H1 (cell line): ENCODE results near the gene ABCF2. TPM values are rescaled to one million over a fixed set of nuclear protein-coding genes. Genes with fewer than 3 reads are reported as not detected.

ENCODE experiments used
- CHD7 ChIP-seq: fragments of 300-600 bp; sonication (generic); IDR thresholded peaks from 2 replicates; pipeline ENCODE4 v1.7.1; 2012; ENCODE audit warnings: low read length, moderate library complexity, mild to moderate bottlenecking, inconsistent platforms; ENCODE audit not compliant: insufficient replicate concordance
- EP300 ChIP-seq, 2 experiments: IDR thresholded peaks; 1 replicate in 1 of 2; 2 replicates in 1 of 2; pipeline ENCODE4 v1.6.1; 2011 to 2012; ENCODE audit warnings: low read depth in 2 of 2, low read length in 2 of 2, mild to moderate bottlenecking in 2 of 2, borderline replicate concordance in 1 of 2, inconsistent platforms in 1 of 2, moderate library complexity in 1 of 2
- HDAC6 ChIP-seq: IDR thresholded peaks from one replicate; pipeline ENCODE4 v1.7.1; 2012; ENCODE audit warnings: low read depth, mild to moderate bottlenecking, inconsistent platforms, low read length, moderate library complexity
- MAX ChIP-seq: IDR thresholded peaks from 2 replicates; pipeline ENCODE4 v1.6.1; 2012; ENCODE audit warnings: inconsistent platforms
- RBBP5 ChIP-seq: IDR thresholded peaks from 2 replicates; pipeline ENCODE4 v1.7.1; 2012; ENCODE audit warnings: low read depth, mild to moderate bottlenecking, inconsistent platforms, low read length, moderate library complexity, borderline replicate concordance
- SIX5 ChIP-seq: IDR thresholded peaks from 2 replicates; pipeline ENCODE4 v1.6.1; 2011; ENCODE audit warnings: mild to moderate bottlenecking, low read depth, low read length
- SRF ChIP-seq: IDR thresholded peaks from 2 replicates; pipeline ENCODE4 v1.6.1; 2011; ENCODE audit warnings: mild to moderate bottlenecking, low read depth, low read length, moderate library complexity
- TEAD4 ChIP-seq: IDR thresholded peaks from 2 replicates; pipeline ENCODE4 v1.6.1; 2012; ENCODE audit warnings: low read depth, low read length, inconsistent platforms, mixed read lengths
- USF2 ChIP-seq: IDR thresholded peaks from 2 replicates; pipeline ENCODE4 v1.6.1; 2011; ENCODE audit warnings: low read length, improper control_type of control experiment
- polyA plus RNA-seq, 7 experiments: library from polyadenylated mRNA; depleted of rRNA in 3 of 7; stranded (reverse) in 5 of 7; unstranded in 2 of 7; fragments of >200 nt in 5 of 7; fragments of 200-250 nt in 2 of 7; gene quantifications; 1 replicate in 5 of 7; 2 replicates in 1 of 7; 4 replicates in 1 of 7; pipeline versions ENCODE4 v1.2.1 to v1.2.3, GENCODE V29; 2011 to 2013; ENCODE audit warnings: missing spikeins in 2 of 7, mixed read lengths in 2 of 7
- total RNA-seq: library from RNA; stranded (reverse); fragmentation: NEBNext Ultra II Directional; extraction: Animal tissue kit (Norgen Biotek cat#: 25700); gene quantifications from 2 replicates; pipeline ENCODE4 v1.2.1, GENCODE V29; 2021

The ABCF2 gene
- total and polyA plus RNA-seq, 2 of the 8 experiments (the other 6 are each of a cell fraction or from before 2014, with no cell fraction given): 28.0 to 55.0 TPM

- TF ChIP-seq CHD7 (no peak), HDAC6 (no peak), MAX (no peak), USF2 (no peak), SRF (no peak), EP300 (IDR thresholded peaks at IDR 0.05; ENCODE audit: borderline replicate concordance in 1 of 2, low read depth in 2 of 2, low read length in 2 of 2) (no peak), TEAD4 (no peak), RBBP5 (no peak), SIX5 (no peak)
Observed at GRCh38 chr7:151212626-151213025, 14.4 kb downstream of the ABCF2 start (continued).
